GM23338 (cell line): ENCODE measurements around the gene MS4A18. TPM values are rescaled to one million over a fixed set of nuclear protein-coding genes. Genes with fewer than 3 reads are reported as not detected.

Source experiments
- ATAC-seq: fragments of 200-7000 bp; cut with Tn5 transposase; 3 replicates; pipeline ENCODE4 v1.9.1; 2020
- DNase-seq: peaks from one replicate; pipeline ENCODE4 v3.0.0-alpha.2; 2015; ENCODE audit warnings: low spot score
- H2AFZ ChIP-seq: fragments of 200-600 bp; sonication (generic); 2 replicates; pipeline ENCODE4 v1.8.0; 2016; ENCODE audit warnings: antibody characterized with exemption, mild to moderate bottlenecking, moderate library complexity
- H3F3A ChIP-seq: fragments of 200-600 bp; sonication (generic); replicated peaks from 2 replicates; pipeline ENCODE4 v1.8.0; 2017; ENCODE audit warnings: antibody characterized with exemption, mixed run types, low read depth
- H3K27ac ChIP-seq: fragments of 200-600 bp; sonication (generic); 2 replicates; pipeline ENCODE4 v1.6.1; 2016; ENCODE audit warnings: low read depth
- H3K27me3 ChIP-seq: fragments of 200-600 bp; sonication (generic); 2 replicates; pipeline ENCODE4 v1.8.0; 2016; ENCODE audit warnings: mild to moderate bottlenecking, mixed run types, moderate library complexity; ENCODE audit not compliant: insufficient read depth
- H3K36me3 ChIP-seq: fragments of 200-600 bp; sonication (generic); 2 replicates; pipeline ENCODE4 v1.8.0; 2016; ENCODE audit warnings: mild to moderate bottlenecking; ENCODE audit not compliant: insufficient read depth
- H3K4me1 ChIP-seq: fragments of 200-600 bp; sonication (generic); 2 replicates; pipeline ENCODE4 v1.8.0; 2016; ENCODE audit warnings: mild to moderate bottlenecking, moderate library complexity; ENCODE audit not compliant: insufficient read depth
- H3K4me2 ChIP-seq: fragments of 200-600 bp; sonication (generic); 2 replicates; pipeline ENCODE4 v1.7.1; 2017; ENCODE audit warnings: mixed run types
- H3K4me3 ChIP-seq: fragments of 200-600 bp; sonication (generic); 2 replicates; pipeline ENCODE4 v1.6.1; 2016; ENCODE audit warnings: mixed run types
- H3K79me2 ChIP-seq: fragments of 200-600 bp; sonication (generic); replicated peaks from 2 replicates; pipeline ENCODE4 v1.8.0; 2017; ENCODE audit warnings: mild to moderate bottlenecking; ENCODE audit not compliant: insufficient read depth
- H3K9me2 ChIP-seq: fragments of 200-600 bp; sonication (generic); 2 replicates; pipeline ENCODE4 v1.8.0; 2017; ENCODE audit not compliant: insufficient read depth
- H4K20me1 ChIP-seq: fragments of 200-600 bp; sonication (generic); replicated peaks from 2 replicates; pipeline ENCODE4 v1.8.0; 2017; ENCODE audit warnings: mild to moderate bottlenecking; ENCODE audit not compliant: insufficient read depth
- H3K27ac Mint-ChIP-seq: 2 replicates; pipeline ENCODE4 v1.8.0; 2020; ENCODE audit warnings: inconsistent platforms, mild to moderate bottlenecking, moderate library complexity, mixed read lengths
- H3K27me3 Mint-ChIP-seq: 3 replicates; pipeline ENCODE4 v1.8.0; 2022; ENCODE audit warnings: low read depth, mild to moderate bottlenecking, moderate library complexity, mixed read lengths, inconsistent platforms; ENCODE audit not compliant: insufficient read depth, poor library complexity
- H3K36me3 Mint-ChIP-seq: 3 replicates; pipeline ENCODE4 v1.8.0; 2021; ENCODE audit warnings: low read depth, mild to moderate bottlenecking, inconsistent platforms, moderate library complexity, mixed read lengths
- H3K4me1 Mint-ChIP-seq: 3 replicates; pipeline ENCODE4 v1.8.0; 2020; ENCODE audit warnings: mild to moderate bottlenecking, inconsistent platforms, mixed read lengths
- H3K4me3 Mint-ChIP-seq: 3 replicates; pipeline ENCODE4 v1.8.0; 2021; ENCODE audit warnings: moderate library complexity, mild to moderate bottlenecking, inconsistent platforms, mixed read lengths
- H3K9me3 Mint-ChIP-seq: 3 replicates; pipeline ENCODE4 v1.8.0; 2020; ENCODE audit warnings: moderate library complexity, mild to moderate bottlenecking, inconsistent platforms, mixed read lengths
- CTCF ChIP-seq, 2 experiments: fragments of 200-600 bp in 1 of 2; sonication (generic) in 1 of 2; conservative IDR thresholded peaks; 2 replicates each; pipeline versions ENCODE4 v1.5.1 to v1.6.1; 2016 to 2017; ENCODE audit warnings: antibody characterized with exemption in 2 of 2, low read depth in 2 of 2, mild to moderate bottlenecking in 2 of 2, moderate library complexity in 1 of 2
- EZH2 ChIP-seq: fragments of 200-600 bp; sonication (generic); IDR thresholded peaks from one replicate; pipeline ENCODE4 v1.8.0; 2017; ENCODE audit warnings: antibody characterized with exemption, mild to moderate bottlenecking, low read depth; ENCODE audit not compliant: unreplicated experiment
- EZH2phosphoT487 ChIP-seq: fragments of 200-600 bp; sonication (generic); IDR thresholded peaks from one replicate; pipeline ENCODE4 v1.8.1; 2018; ENCODE audit warnings: antibody characterized with exemption; ENCODE audit not compliant: unreplicated experiment
- JUNB ChIP-seq: IDR thresholded peaks from one replicate; pipeline ENCODE4 v1.6.1; 2016; ENCODE audit warnings: antibody characterized with exemption; ENCODE audit not compliant: unreplicated experiment
- REST ChIP-seq: IDR thresholded peaks from one replicate; pipeline ENCODE4 v1.6.1; 2018; ENCODE audit warnings: antibody characterized with exemption; ENCODE audit not compliant: unreplicated experiment
- STAT1 ChIP-seq: IDR thresholded peaks from one replicate; pipeline ENCODE4 v1.6.1; 2016; ENCODE audit warnings: antibody characterized with exemption; ENCODE audit not compliant: unreplicated experiment
- ZNF114 ChIP-seq: fragments of 250-450 bp; sonication (Bioruptor Pico); IDR thresholded peaks from 2 replicates; pipeline ENCODE4 v1.5.0; 2020; ENCODE audit warnings: mild to moderate bottlenecking, moderate library complexity
- ZNF331 ChIP-seq: fragments of 250-450 bp; sonication (Bioruptor Pico); IDR thresholded peaks from 2 replicates; pipeline ENCODE4 v1.5.0; 2020; ENCODE audit warnings: low read depth, mild to moderate bottlenecking, moderate library complexity
- polyA plus RNA-seq: library from polyadenylated mRNA; unstranded; fragments of >200 nt; fragmentation: Nextera tagmentation; extraction: Ambion mirVana; gene quantifications from 2 replicates; pipeline ENCODE4 v1.2.1, GENCODE V29; 2016
- total RNA-seq: library from RNA; depleted of rRNA; stranded (reverse); fragments of >200 nt; shearing (Covaris generic); gene quantifications from 2 replicates; pipeline ENCODE4 v1.2.3, GENCODE V29; 2014

Gene MS4A18
- total and polyA plus RNA-seq, 2 experiments from 2014 or later: not detected

- H3K9me2 ChIP-seq: no peaks in the 10 kb centered on the region
- no peaks in the 10 kb centered on the region for H3K4me1 ChIP-seq
- no peak overlapping the region for H3K4me3 ChIP-seq
- Mint-ChIP-seq H3K27ac (no peak overlapping the region), H3K27me3 (peaks cover 2% of the 10 kb centered on the region), H3K4me1 (peaks cover 6% of the 10 kb centered on the region; the same call in 2 of the 3 replicates), H3K4me3 (no peak overlapping the region), H3K36me3 (no peaks in the 10 kb centered on the region), H3K9me3 (peaks cover 10% of the 10 kb centered on the region; the same call in 2 of the 3 replicates)
- 0 out of 2 replicates have a peak, but pooled peaks cover under 1% of the 10 kb centered on the region for H3K27me3 ChIP-seq
- no peak overlapping the region for H3K4me2 ChIP-seq
- H2AFZ ChIP-seq: no peak overlapping the region
- TF ChIP-seq ZNF114 (CRISPR knock-in tag) (no peak), ZNF331 (CRISPR knock-in tag) (no peak), CTCF (conservative IDR thresholded peaks at IDR 0.05; ENCODE audit: low read depth in 2 of 2) (no peak), EZH2phosphoT487 (no peak)
- no peaks in the 10 kb centered on the region for H3K79me2 ChIP-seq
- H3K36me3 ChIP-seq: no peaks in the 10 kb centered on the region
- DNase-seq: no peak
- no peak for ATAC-seq
- H3F3A ChIP-seq: no peaks in the 10 kb centered on the region
- H3K27ac ChIP-seq: no peak overlapping the region
- H4K20me1 ChIP-seq: no peaks in the 10 kb centered on the region
These were observed 37.1 kb downstream of the MS4A18 start for GRCh38 chr11:60761436-60762190.

GRCh38 chr11:60762851-60763691, 38.6 kb downstream of the MS4A18 start:
- H4K20me1 ChIP-seq: no peaks in the 10 kb centered on the region
- no peaks in the 10 kb centered on the region for H3K79me2 ChIP-seq
- peaks cover 7% of the 10 kb centered on the region; the same call in 2 of the 3 replicates for H3K9me3 Mint-ChIP-seq
- no peak overlapping the region for H3K4me2 ChIP-seq
- TF ChIP-seq EZH2 (no peak), ZNF331 (CRISPR knock-in tag) (no peak), CTCF (conservative IDR thresholded peaks at IDR 0.05; ENCODE audit: low read depth in 2 of 2) (peak; percentile 42 to 58), REST (no peak), STAT1 (no peak), ZNF114 (CRISPR knock-in tag) (no peak), JUNB (no peak)
- no peak overlapping the region for H2AFZ ChIP-seq
- no peak overlapping the region for H3K4me3 ChIP-seq
- DNase-seq (peak; percentile 84), ATAC-seq (peak; percentile 60)
- no peak overlapping the region for H3K27ac ChIP-seq
- peaks cover 5% of the 10 kb centered on the region for H3K27me3 Mint-ChIP-seq
- peaks cover 6% of the 10 kb centered on the region; the same call in 2 of the 3 replicates for H3K4me1 Mint-ChIP-seq
- H3K27ac Mint-ChIP-seq: no peak overlapping the region
- H3K36me3 Mint-ChIP-seq: no peaks in the 10 kb centered on the region; the same call in 2 of the 3 replicates
- no peaks in the 10 kb centered on the region for H3F3A ChIP-seq
- peaks cover 12% of the 10 kb centered on the region; the same call in 1 of the 2 replicates for H3K27me3 ChIP-seq
- H3K4me3 Mint-ChIP-seq: no peak overlapping the region
- H3K4me1 ChIP-seq: no peaks in the 10 kb centered on the region
- no peaks in the 10 kb centered on the region for H3K9me2 ChIP-seq
- no peaks in the 10 kb centered on the region for H3K36me3 ChIP-seq
